C4-2B (cell line): ENCODE results near the gene DEFB114.

Source experiments
- H3K27ac ChIP-seq: fragments of 450-650 bp; 2 replicates; pipeline ENCODE4 v1.5.1; 2017
- ZFX ChIP-seq: fragments of 450-650 bp; IDR thresholded peaks from 2 replicates; pipeline ENCODE4 v1.6.1; 2017
- TF ChIP-seq, protein P1 (sequence below): fragments of 450-650 bp; conservative IDR thresholded peaks from 2 replicates; pipeline ENCODE4 v1.5.1; 2017; ENCODE audit warnings: mild to moderate bottlenecking

The DEFB114 gene

DNA sequence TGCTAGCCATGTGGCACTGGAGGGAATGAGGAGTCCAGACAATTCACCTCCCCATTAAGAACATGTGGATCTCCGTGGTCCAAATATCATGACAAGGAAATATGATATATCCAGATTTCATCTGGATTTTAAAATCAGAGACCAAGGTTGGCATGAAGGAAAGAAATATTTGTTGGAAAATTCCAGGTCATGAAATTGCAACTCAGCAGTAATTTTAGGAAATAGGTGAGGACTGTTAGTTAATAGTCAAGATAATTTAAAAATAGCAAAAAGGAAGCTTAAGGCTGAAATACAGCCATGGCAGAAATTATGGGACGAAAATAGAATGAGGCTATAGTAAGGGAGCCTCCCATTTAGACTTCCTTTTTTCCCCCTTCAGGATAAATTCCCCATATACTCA is 26.9 kb downstream of the DEFB114 start:
- H3K27ac ChIP-seq: no peak overlapping the region
- TF ChIP-seq, protein P1, sequence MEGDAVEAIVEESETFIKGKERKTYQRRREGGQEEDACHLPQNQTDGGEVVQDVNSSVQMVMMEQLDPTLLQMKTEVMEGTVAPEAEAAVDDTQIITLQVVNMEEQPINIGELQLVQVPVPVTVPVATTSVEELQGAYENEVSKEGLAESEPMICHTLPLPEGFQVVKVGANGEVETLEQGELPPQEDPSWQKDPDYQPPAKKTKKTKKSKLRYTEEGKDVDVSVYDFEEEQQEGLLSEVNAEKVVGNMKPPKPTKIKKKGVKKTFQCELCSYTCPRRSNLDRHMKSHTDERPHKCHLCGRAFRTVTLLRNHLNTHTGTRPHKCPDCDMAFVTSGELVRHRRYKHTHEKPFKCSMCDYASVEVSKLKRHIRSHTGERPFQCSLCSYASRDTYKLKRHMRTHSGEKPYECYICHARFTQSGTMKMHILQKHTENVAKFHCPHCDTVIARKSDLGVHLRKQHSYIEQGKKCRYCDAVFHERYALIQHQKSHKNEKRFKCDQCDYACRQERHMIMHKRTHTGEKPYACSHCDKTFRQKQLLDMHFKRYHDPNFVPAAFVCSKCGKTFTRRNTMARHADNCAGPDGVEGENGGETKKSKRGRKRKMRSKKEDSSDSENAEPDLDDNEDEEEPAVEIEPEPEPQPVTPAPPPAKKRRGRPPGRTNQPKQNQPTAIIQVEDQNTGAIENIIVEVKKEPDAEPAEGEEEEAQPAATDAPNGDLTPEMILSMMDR: no peak
- TF ChIP-seq ZFX: no peak

DNA sequence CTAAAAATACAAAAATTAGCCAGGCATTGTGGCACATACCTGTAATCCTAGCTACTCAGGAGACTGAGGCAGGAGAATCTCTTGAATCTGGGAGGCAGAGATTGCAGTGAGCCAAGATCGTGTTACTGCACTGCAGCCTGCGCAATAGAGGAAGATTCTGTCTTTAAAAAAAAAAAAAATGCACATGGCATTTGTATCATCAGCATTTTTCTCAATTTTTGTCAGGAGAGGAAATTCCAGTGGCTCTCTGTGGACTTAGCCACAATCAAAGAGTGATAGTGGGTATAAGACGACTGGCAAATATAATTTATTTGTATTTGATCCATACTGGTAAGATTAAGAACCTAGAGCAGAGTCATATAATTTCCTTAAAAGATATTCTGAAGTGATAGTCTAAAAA is 28.6 kb downstream of the DEFB114 start:
- TF ChIP-seq ZFX: no peak
- TF ChIP-seq, protein P1: no peak

DNA sequence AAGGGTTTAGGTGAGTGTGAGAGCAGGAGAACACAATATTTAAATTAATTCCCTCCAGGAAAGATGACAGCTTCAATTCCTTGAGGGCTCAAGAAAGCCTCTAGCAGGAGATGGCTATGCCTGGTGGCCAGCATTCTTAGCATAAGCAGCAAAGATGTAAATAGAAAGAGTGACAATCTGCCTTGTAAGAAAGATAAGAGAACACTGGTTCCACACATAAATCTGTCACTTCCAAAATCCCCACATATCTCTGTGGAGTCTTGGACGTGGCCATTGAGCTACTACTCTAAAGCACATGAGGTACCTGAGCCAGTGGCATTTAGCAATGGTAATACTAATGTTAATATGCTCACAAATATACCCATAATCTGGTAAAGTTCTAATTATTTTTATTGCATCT is 29.2 kb downstream of the DEFB114 start:
- no peak overlapping the region for H3K27ac ChIP-seq
- TF ChIP-seq, protein P1: no peak
- no peak for TF ChIP-seq ZFX

More for the DNA sequence above, 28.6 kb downstream of the DEFB114 start:
- no peak overlapping the region for H3K27ac ChIP-seq

DNA sequence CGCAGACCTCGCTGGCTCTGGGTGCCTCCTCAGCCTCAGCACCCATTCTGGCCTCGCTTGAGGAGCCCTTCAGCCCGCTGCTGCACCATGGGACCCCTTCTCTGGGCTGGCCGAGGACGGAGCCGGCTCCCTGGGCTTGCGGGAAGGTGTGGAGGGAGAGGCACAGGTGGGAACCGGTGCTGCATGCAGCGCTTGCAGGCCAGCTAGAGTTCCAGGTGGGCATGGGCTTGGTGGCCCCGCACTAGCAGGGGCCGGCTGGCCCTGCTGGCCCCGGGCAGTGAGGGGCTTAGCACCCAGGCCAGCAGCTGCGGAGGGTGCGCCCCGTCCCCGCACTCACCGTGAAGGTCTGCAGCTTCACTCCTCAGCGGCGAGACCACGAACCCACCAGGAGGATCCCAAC is 30.4 kb downstream of the DEFB114 start:
- TF ChIP-seq, protein P1: no peak
- TF ChIP-seq ZFX: no peak

DNA sequence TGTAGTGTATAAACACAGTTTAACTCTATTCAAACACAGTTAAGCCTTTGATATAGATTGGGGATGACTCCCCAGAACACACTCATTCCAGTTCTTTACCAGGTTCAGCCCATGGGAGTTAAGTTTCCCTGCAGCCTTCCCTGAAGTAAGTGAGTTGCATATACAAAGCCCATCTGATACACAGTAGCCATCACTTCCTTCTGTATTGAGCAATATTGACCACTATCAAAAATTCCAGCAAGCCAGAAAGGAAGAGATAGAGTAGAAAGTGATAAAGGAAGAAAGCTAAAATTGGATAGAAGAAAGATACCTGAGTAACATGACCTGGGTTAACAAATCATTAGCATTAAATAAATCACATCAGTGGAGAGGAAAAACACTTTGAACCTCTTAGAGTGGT is 34.6 kb downstream of the DEFB114 start:
- H3K27ac ChIP-seq: no peak overlapping the region
- no peak for TF ChIP-seq ZFX
- TF ChIP-seq, protein P1: no peak

More for the DNA sequence above, 30.4 kb downstream of the DEFB114 start:
- no peak overlapping the region for H3K27ac ChIP-seq

DNA sequence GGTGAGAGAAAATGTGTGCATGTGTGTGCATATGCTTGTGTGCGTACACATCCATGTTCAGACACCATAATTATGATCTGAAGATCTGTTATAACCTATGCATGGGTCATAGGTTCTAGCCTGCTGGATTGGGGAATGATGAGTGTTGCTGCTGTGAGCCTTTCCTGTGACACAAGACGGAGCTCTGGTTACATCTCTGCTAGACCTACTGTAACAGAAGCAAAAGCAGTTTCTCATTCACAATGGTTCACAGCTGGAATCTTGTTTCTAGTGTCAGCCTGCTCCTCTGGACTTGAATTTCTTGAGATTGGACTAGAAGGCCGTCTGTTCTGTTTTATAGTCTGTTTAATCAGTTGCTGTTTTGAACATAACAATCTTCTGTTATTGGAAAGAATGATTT is 40.1 kb downstream of the DEFB114 start:
- TF ChIP-seq ZFX: no peak
- TF ChIP-seq, protein P1: no peak; the same call in 1 of the 2 replicates
- H3K27ac ChIP-seq: no peak overlapping the region

DNA sequence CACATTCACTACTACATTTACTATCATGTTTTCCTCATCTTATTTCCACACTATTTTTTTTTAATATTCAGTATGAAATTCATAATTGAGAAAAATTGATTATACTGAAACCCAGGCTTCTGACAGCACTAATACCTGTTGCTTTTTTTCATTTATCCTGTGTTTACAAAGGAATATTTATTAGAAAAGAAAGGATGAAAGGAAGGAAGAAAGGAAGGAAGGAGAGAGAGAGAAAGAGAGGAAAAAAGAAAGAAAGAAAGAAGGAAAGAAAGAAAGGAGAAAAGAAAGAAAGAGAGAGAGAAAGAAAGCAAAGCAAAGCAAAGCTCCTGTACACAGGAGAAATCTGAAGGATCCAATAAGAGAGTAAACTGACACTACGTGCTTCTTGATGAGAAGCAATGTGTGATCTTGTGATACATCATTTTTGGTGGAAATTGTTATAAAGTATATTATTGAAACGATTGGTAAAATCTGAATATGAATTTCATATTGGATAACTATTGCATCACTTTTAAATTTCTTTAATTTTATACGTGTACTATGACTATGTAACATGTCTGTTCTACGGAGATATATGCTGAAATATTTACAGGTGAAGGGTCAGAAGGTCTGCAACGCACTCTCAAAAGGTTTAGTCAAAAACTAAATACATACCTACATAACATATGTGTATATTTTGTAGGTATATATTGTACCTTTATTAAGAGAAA is 43.9 kb downstream of the DEFB114 start:
- TF ChIP-seq ZFX: no peak
- TF ChIP-seq, protein P1: no peak
- H3K27ac ChIP-seq: no peak overlapping the region
